AG10803 (cell line): ENCODE data around the gene SLC16A10.
"Not testable (repeated sequence)": the region's sequence is repeated elsewhere in the genome, so short reads cannot be mapped to it uniquely, and the experiment has no call there.

Experiments
- DNase-seq: peaks from one replicate; pipeline ENCODE4 v3.0.0; 2010; ENCODE audit warnings: low read depth
- H3K4me3 ChIP-seq: 2 replicates; pipeline ENCODE4 v1.5.1; 2011; ENCODE audit warnings: mild to moderate bottlenecking, low read length, control low read depth
- CTCF ChIP-seq: conservative IDR thresholded peaks from 2 replicates; pipeline ENCODE4 v1.5.1; 2011; ENCODE audit warnings: mild to moderate bottlenecking, low read length, control low read depth, inconsistent platforms

Gene SLC16A10

GRCh38 chr6:111254004-111254778 lies 166.9 kb downstream of the SLC16A10 start:
- TF ChIP-seq CTCF, result no peak
- no peak for DNase-seq
- no peak overlapping the region for H3K4me3 ChIP-seq

GRCh38 chr6:111254779-111255166 lies 167.5 kb downstream of the SLC16A10 start:
- no peak for TF ChIP-seq CTCF
- no peak for DNase-seq
- no peak overlapping the region for H3K4me3 ChIP-seq

- not testable (repeated sequence) for DNase-seq, H3K4me3 ChIP-seq
These were observed 168.5 kb downstream of the SLC16A10 start for GRCh38 chr6:111255838-111256237.

GRCh38 chr6:111256646-111257045 lies 169.3 kb downstream of the SLC16A10 start:
- H3K4me3 ChIP-seq, result no peak overlapping the region
- TF ChIP-seq CTCF, result no peak; the same call in 1 of the 2 replicates
- DNase-seq, result no peak

GRCh38 chr6:111258010-111258409 lies 170.7 kb downstream of the SLC16A10 start:
- DNase-seq, result no peak
- H3K4me3 ChIP-seq, result no peak overlapping the region
- TF ChIP-seq CTCF, result no peak

- peak overlapping the region; percentile 51 for H3K4me3 ChIP-seq
- TF ChIP-seq CTCF, result no peak
- DNase-seq, result peak; percentile 73
These were observed 171.3 kb downstream of the SLC16A10 start for GRCh38 chr6:111258615-111259088.

- TF ChIP-seq CTCF, result peak; percentile 88
These were observed 172.0 kb downstream of the SLC16A10 start for GRCh38 chr6:111259089-111259831.

More at GRCh38 chr6:111259089-111259831, 172.0 kb downstream of the SLC16A10 start:
- H3K4me3 ChIP-seq, result peak overlapping the region; percentile 83
- DNase-seq, result peak; percentile 99
